ENCODE measurements around the gene IMMP1L. TPM values are rescaled to one million over a fixed set of nuclear protein-coding genes. Genes with fewer than 3 reads are reported as not detected.
A peak's percentile ranks its signal among the peaks of the same experiment; 100 is the strongest.

The IMMP1L gene
- total RNA-seq, 1 donor from 2014 or later: 21.5 TPM

DNA sequence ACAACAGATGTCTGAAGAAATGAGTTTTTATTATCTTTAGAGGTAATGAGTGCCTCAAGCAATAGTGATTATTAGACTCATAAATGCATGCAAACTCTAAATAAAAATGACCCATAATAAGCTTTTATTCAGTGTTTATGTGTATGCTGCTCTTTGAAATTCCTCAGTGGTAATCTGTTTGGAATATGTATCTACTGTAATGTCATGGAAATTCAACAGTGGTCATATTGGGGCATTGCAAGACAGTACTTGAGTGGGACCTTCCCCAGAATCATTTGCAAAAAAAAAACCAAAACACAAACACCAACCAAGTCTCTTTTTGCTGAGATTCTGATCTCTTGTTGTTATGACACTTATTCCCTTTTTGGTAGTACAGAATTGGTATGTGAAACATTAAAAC is 104.8 kb downstream of the IMMP1L start:
- DNase-seq (ENCODE audit: low read depth): no peak

DNA sequence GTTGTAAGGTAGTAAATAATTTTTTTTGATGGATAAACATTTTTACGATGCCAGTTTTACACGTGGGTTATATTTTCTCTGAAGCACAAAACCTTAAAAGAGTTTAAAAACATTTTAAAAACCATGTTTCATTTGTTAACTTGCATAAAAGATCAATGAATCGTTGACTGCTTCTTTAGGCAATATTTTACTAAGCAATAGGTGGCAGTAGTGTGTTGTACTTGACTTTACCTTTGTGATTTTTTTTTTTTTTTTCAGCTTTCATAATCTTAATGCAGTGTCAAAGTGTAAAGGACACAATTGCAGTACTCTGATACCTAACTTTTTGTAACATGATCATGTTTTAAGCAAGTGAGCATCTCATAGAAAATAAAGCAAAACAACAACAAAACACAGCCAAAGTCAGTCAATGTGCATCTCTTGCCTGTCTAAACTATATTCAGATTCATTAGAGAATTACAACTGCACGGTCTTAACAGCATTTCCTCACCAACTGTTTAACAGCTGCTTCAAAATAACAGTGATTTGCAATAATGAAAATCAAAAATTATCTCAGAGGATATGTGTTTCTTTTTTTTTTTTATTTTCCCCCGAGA is 112.1 kb downstream of the IMMP1L start:
- peak; percentile 24 for DNase-seq (ENCODE audit: low read depth)

GRCh38 chr11:31387379-31387778 is 122.0 kb downstream of the IMMP1L start:
- DNase-seq (ENCODE audit: low read depth): no peak

- no peak for DNase-seq (ENCODE audit: low read depth)
Observed at GRCh38 chr11:31383116-31383515, 126.3 kb downstream of the IMMP1L start.

Other genes with a start within 250 kb of the IMMP1L start
- 0.03 and 0.73 TPM in 2 replicates for gene DCDC1, start 139.9 kb downstream of the IMMP1L start, total RNA-seq
- gene DNAJC24, start 139.8 kb downstream of the IMMP1L start, total RNA-seq: 19.3 and 21.2 TPM in 2 replicates
- 22.3 and 27.2 TPM in 2 replicates for gene ELP4, start 145 bp upstream of the IMMP1L start, total RNA-seq